Measurements from ENCODE around the gene IL22RA2.

The IL22RA2 gene

DNA sequence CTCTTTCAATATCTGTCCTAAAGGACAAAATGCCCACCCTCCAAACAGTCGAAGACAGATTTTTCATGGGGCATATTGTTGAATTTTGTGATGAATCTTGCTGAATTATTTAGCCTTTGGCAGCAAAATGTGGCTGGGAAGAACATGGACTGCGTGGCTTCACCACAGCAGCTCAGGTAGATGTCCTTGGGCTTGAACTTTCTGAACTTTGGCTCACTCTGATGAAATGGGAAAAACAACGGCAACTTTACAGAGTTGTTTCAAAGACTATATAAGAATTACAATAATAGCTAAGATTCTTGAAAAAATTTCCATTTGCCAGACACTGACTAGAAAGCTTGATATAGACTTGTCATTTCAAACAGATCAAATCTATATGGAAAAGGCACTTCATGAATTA lies 75.9 kb downstream of the IL22RA2 start:
- Histone ChIP-seq H3K9me3 (no peaks in the 10 kb centered on the region), H3K27ac (no peak overlapping the region), H3K36me3 (no peaks in the 10 kb centered on the region), H3K4me1 (ENCODE audit: control insufficient read depth in 1 of 2, insufficient read depth in 1 of 2, low read depth in 1 of 2, low read length in 1 of 2) (peaks cover 0 to 2% of the 10 kb centered on the region in 2 experiments), H3K27me3 (no peaks in the 10 kb centered on the region), H3K4me3 (ENCODE audit: low read depth in 1 of 2, low read length in 1 of 2) (no peak overlapping the region)
- TF ChIP-seq, protein P1, sequence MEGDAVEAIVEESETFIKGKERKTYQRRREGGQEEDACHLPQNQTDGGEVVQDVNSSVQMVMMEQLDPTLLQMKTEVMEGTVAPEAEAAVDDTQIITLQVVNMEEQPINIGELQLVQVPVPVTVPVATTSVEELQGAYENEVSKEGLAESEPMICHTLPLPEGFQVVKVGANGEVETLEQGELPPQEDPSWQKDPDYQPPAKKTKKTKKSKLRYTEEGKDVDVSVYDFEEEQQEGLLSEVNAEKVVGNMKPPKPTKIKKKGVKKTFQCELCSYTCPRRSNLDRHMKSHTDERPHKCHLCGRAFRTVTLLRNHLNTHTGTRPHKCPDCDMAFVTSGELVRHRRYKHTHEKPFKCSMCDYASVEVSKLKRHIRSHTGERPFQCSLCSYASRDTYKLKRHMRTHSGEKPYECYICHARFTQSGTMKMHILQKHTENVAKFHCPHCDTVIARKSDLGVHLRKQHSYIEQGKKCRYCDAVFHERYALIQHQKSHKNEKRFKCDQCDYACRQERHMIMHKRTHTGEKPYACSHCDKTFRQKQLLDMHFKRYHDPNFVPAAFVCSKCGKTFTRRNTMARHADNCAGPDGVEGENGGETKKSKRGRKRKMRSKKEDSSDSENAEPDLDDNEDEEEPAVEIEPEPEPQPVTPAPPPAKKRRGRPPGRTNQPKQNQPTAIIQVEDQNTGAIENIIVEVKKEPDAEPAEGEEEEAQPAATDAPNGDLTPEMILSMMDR (IDR thresholded peaks at IDR 0.05): no peak

DNA sequence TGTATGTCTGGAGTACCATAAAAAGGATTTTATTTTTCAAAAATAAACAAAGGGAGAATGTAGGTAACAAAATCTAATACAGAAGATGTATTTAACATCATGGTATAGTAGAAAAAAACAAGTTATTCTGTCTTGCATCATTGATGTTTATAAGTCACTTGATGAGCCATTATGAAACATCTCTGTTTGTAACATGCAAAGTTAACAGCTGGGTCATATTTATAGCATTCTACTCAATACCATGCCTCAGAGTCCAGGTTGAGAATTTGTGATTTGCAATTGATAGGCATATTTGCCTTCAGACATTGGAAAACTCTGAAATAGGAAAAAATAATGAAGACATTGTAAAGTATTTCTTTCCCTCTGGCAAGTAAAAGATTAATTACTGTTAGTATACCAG lies 76.4 kb downstream of the IL22RA2 start:
- Histone ChIP-seq H3K4me3 (ENCODE audit: low read depth in 1 of 2, low read length in 1 of 2) (no peak overlapping the region), H3K36me3 (no peaks in the 10 kb centered on the region), H3K9me3 (no peaks in the 10 kb centered on the region), H3K27ac (no peak overlapping the region), H3K4me1 (ENCODE audit: control insufficient read depth in 1 of 2, insufficient read depth in 1 of 2, low read depth in 1 of 2, low read length in 1 of 2) (peaks cover 0 to 2% of the 10 kb centered on the region in 2 experiments), H3K27me3 (no peaks in the 10 kb centered on the region)
- TF ChIP-seq, protein P1 (IDR thresholded peaks at IDR 0.05): no peak

DNA sequence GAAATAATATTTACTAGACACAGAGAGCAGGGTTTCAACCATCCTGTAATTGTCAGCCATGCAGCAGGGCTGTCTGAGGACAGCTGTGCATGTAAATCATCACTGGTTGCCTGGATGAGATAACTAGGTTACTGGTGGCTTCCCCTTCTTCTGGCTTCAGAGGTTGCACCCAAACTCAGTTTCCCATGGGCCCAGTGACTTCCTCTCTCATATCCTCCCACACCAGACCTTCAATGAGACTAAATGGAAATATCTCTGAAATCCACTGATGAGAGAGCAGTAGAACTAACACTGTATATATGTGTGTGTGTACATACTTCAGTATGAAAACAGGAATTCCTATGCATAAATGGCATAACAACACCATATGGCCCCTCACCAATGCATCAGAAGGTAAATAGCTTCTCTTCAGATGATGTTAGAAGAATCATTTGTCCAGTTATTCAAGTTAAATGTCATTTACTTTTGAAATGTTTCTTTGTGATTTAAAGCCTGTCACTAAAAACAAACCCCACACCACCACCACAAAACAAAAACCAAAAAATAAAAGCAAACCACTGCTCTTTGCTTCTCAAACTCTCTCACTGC lies 77.7 kb downstream of the IL22RA2 start:
- H3K4me1 ChIP-seq (ENCODE audit: control insufficient read depth in 1 of 2, insufficient read depth in 1 of 2, low read depth in 1 of 2, low read length in 1 of 2): peaks cover 0 to 2% of the 10 kb centered on the region in 2 experiments
- H3K36me3 ChIP-seq: no peaks in the 10 kb centered on the region
- H3K9me3 ChIP-seq: no peaks in the 10 kb centered on the region
- TF ChIP-seq, protein P1 (IDR thresholded peaks at IDR 0.05): no peak
- H3K4me3 ChIP-seq (ENCODE audit: low read depth in 1 of 2, low read length in 1 of 2): no peak overlapping the region
- H3K27ac ChIP-seq: no peak overlapping the region
- no peaks in the 10 kb centered on the region for H3K27me3 ChIP-seq

DNA sequence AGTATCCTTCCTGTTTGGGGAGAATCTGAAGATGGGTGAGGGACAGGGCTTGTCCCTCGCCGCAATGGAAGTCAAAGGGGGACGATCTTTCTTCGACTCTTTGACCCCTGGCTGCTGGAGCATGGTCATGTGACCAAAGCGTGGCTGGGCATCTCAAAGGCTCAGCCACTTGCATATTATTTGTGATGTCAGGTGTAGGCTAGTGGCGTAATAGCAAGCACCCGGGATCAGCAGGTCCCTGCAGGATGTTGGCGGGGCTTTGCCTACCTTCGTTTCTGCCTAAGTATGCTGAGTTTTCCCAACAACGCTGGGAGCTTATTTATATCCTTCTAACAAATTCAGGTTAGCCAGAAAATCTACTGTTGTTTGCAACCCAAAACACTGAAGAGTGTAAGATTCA lies 78.4 kb downstream of the IL22RA2 start:
- no peak overlapping the region for H3K27ac ChIP-seq
- no peaks in the 10 kb centered on the region for H3K9me3 ChIP-seq
- TF ChIP-seq, protein P1 (IDR thresholded peaks at IDR 0.05): no peak
- H3K4me3 ChIP-seq (ENCODE audit: low read depth in 1 of 2, low read length in 1 of 2): no peak overlapping the region
- H3K4me1 ChIP-seq (ENCODE audit: control insufficient read depth in 1 of 2, insufficient read depth in 1 of 2, low read depth in 1 of 2, low read length in 1 of 2): peaks cover 0 to 2% of the 10 kb centered on the region in 2 experiments
- no peaks in the 10 kb centered on the region for H3K36me3 ChIP-seq
- no peaks in the 10 kb centered on the region for H3K27me3 ChIP-seq

DNA sequence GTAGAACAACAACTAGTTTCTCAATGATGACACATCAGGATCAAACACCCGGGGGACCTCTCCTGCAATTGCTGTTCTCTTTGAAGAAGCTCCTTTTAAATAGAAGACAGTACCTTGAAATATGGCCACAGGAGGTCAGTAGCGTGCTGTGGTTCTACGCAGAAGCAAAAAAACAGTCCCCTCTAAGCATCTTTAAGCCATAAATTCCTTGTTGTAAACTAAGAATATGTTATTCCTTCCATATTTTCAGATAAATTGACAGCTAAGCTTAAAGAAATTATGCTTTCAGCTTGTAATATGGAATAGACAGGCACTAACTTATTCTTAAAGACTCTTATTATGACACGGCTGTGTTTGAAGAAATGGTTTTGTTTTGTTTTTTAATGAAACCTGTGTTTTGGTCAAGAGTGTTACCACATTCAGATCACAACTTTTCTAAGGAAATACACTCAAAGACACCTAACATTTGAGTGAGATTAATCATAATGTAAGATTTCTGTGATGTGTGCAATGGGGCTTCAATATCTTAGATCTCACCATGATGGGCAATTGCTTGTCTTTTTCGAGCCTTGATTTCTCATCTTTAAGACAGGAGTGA lies 78.9 kb downstream of the IL22RA2 start:
- H3K9me3 ChIP-seq: no peaks in the 10 kb centered on the region

More for the DNA sequence above, 78.9 kb downstream of the IL22RA2 start:
- Histone ChIP-seq H3K36me3 (no peaks in the 10 kb centered on the region), H3K4me3 (ENCODE audit: low read depth in 1 of 2, low read length in 1 of 2) (no peak overlapping the region), H3K4me1 (ENCODE audit: control insufficient read depth in 1 of 2, insufficient read depth in 1 of 2, low read depth in 1 of 2, low read length in 1 of 2) (peaks cover 0 to 2% of the 10 kb centered on the region in 2 experiments), H3K27me3 (peaks cover 2% of the 10 kb centered on the region), H3K27ac (no peak overlapping the region)
- TF ChIP-seq, protein P1 (IDR thresholded peaks at IDR 0.05): peak; percentile 41
